A549 (cell line): Measurements from ENCODE around the gene NT5DC2.

ENCODE experiments used
- EP300 ChIP-seq, 2 experiments: fragments of >200 bp; sonication (Bioruptor Twin); formaldehyde crosslinking; IDR thresholded peaks; 2 replicates in 1 of 2; 3 replicates in 1 of 2; pipeline ENCODE4 v1.6.1; 2016 to 2017
- JUNB ChIP-seq: fragments of >200 bp; sonication (Bioruptor Twin); formaldehyde crosslinking; IDR thresholded peaks from 2 replicates; pipeline ENCODE4 v1.6.1; 2016
- MAZ ChIP-seq: fragments of 150-350 bp; IDR thresholded peaks from 2 replicates; pipeline ENCODE4 v1.6.1; 2014; ENCODE audit warnings: antibody characterized with exemption, low read depth, low read length, borderline replicate concordance
- NR3C1 ChIP-seq: fragments of >200 bp; sonication (Bioruptor Twin); formaldehyde crosslinking; IDR thresholded peaks from 3 replicates; pipeline ENCODE4 v1.6.1; 2017
- POLR2AphosphoS2 ChIP-seq: conservative IDR thresholded peaks from 2 replicates; pipeline ENCODE4 v1.6.1; 2012; ENCODE audit warnings: low read length, improper control_type of control experiment, inconsistent platforms
- SMC3 ChIP-seq: fragments of >200 bp; sonication (Bioruptor Twin); formaldehyde crosslinking; IDR thresholded peaks from 3 replicates; pipeline ENCODE4 v1.6.1; 2018; ENCODE audit warnings: inconsistent platforms
- TF ChIP-seq, protein P1 (sequence below): fragments of >200 bp; sonication (Bioruptor Twin); formaldehyde crosslinking; IDR thresholded peaks from 3 replicates; pipeline ENCODE4 v1.5.1; 2016

- TF ChIP-seq, protein P1, sequence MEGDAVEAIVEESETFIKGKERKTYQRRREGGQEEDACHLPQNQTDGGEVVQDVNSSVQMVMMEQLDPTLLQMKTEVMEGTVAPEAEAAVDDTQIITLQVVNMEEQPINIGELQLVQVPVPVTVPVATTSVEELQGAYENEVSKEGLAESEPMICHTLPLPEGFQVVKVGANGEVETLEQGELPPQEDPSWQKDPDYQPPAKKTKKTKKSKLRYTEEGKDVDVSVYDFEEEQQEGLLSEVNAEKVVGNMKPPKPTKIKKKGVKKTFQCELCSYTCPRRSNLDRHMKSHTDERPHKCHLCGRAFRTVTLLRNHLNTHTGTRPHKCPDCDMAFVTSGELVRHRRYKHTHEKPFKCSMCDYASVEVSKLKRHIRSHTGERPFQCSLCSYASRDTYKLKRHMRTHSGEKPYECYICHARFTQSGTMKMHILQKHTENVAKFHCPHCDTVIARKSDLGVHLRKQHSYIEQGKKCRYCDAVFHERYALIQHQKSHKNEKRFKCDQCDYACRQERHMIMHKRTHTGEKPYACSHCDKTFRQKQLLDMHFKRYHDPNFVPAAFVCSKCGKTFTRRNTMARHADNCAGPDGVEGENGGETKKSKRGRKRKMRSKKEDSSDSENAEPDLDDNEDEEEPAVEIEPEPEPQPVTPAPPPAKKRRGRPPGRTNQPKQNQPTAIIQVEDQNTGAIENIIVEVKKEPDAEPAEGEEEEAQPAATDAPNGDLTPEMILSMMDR = no peak
- TF ChIP-seq SMC3 = no peak
- TF ChIP-seq POLR2AphosphoS2 = no peak
- no peak for TF ChIP-seq JUNB
- no peak for TF ChIP-seq NR3C1
- TF ChIP-seq MAZ = no peak
- no peak for TF ChIP-seq EP300 (IDR thresholded peaks at IDR 0.05)
Observed at GRCh38 chr3:52490939-52491526, 42.6 kb downstream of the NT5DC2 start.
